AG09309 (cell line): Measurements from ENCODE around the gene SATB2.

Source experiments
- DNase-seq: peaks from one replicate; pipeline ENCODE4 v3.0.0-alpha.2; 2010; ENCODE audit warnings: low read depth
- H3K4me3 ChIP-seq: 2 replicates; pipeline ENCODE4 v1.5.1; 2011; ENCODE audit warnings: mild to moderate bottlenecking, low read depth, low read length, moderate library complexity; ENCODE audit not compliant: control insufficient read depth
- TF ChIP-seq, protein P1 (sequence below): IDR thresholded peaks from 2 replicates; pipeline ENCODE4 v1.5.1; 2011; ENCODE audit warnings: mild to moderate bottlenecking, low read depth, low read length, inconsistent platforms; ENCODE audit not compliant: insufficient read depth, control insufficient read depth; ENCODE audit errors: missing control alignments

SATB2 gene

GRCh38 chr2:199407421-199407820, 50.3 kb downstream of the SATB2 start:
- TF ChIP-seq, protein P1, sequence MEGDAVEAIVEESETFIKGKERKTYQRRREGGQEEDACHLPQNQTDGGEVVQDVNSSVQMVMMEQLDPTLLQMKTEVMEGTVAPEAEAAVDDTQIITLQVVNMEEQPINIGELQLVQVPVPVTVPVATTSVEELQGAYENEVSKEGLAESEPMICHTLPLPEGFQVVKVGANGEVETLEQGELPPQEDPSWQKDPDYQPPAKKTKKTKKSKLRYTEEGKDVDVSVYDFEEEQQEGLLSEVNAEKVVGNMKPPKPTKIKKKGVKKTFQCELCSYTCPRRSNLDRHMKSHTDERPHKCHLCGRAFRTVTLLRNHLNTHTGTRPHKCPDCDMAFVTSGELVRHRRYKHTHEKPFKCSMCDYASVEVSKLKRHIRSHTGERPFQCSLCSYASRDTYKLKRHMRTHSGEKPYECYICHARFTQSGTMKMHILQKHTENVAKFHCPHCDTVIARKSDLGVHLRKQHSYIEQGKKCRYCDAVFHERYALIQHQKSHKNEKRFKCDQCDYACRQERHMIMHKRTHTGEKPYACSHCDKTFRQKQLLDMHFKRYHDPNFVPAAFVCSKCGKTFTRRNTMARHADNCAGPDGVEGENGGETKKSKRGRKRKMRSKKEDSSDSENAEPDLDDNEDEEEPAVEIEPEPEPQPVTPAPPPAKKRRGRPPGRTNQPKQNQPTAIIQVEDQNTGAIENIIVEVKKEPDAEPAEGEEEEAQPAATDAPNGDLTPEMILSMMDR: no peak
- H3K4me3 ChIP-seq: no peak overlapping the region
- DNase-seq: no peak

DNA sequence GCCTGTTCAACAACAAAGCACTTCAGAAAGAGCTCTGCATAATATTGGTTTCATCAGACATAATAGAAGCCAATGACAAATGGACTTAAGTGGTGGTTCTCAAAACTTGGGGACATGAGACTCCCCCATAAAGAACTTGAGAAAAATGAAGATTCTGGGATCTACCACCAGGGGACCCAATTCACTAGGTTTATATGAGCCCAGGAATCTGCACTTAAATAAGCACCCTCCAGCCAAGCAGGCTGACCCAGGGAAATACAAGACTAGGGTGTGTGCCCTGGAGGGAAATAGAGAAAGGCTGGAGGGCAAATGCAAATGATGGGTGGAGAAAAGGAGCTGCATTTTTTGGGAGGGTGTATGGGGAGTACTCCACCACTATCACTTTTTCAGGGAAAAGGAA, 52.5 kb downstream of the SATB2 start:
- no peak for DNase-seq
- H3K4me3 ChIP-seq: no peak overlapping the region
- TF ChIP-seq, protein P1: no peak

DNA sequence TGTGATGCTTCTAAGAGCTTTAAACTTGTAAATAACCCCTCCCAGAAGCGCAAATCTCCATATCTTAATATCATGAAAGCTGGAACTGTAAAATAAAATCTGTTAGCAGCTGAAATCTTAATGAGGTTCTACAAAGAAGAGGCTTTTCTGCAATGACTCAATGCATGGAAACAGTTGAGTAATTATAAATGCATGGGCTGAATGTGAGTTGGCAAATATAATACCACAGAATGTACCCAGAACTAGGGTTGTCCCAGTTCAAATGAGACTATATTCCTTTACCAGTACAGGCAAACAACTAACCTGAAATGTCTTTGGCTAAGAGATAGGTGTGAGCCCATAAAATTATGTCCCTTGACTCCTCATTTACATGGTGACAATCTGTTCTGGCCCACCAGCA, 52.9 kb downstream of the SATB2 start:
- TF ChIP-seq, protein P1: no peak
- no peak overlapping the region for H3K4me3 ChIP-seq
- peak; percentile 45 for DNase-seq

DNA sequence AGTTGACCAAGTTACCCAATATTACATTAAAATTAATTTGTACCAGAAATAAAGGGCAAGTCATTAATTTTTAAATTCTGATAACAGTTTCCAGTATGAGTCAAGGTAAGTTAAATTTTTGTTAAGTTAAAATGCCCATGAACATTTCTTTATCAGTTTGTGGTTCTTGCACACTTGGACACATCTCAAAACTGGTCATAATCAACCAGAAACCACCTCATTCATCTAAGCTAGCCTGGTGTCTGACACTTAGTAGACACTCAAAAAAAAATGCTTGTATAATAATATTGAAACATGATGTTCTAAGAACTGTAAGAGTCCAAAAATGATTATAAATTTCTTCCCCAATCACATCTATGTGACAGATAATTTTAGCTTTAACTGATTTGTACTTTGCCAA, 62.4 kb downstream of the SATB2 start:
- TF ChIP-seq, protein P1: no peak
- DNase-seq: no peak
- no peak overlapping the region for H3K4me3 ChIP-seq

DNA sequence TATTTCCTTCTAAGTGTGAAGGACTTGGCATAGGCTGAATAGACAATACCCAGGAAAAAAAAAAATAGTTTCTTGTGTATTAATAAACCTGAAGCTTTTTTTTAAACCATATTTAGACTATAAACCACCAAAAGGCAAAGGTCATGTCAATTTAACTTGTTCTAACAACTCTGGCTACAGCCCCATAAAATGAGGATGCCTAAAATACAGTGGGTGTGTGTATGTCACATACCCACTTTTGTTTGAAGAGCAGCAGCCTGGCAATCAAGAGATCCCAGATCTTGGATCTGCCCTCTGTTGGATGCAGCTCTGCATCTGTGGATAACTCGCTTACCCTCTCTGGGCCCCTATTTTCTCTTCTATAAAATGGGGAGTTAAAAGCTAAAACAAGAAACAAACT, 65.4 kb downstream of the SATB2 start:
- DNase-seq: no peak
- no peak overlapping the region for H3K4me3 ChIP-seq
- TF ChIP-seq, protein P1: no peak

- DNase-seq: no peak
- TF ChIP-seq, protein P1: no peak
- H3K4me3 ChIP-seq: no peak overlapping the region
Observed at GRCh38 chr2:199388728-199389268, 68.9 kb downstream of the SATB2 start.

DNA sequence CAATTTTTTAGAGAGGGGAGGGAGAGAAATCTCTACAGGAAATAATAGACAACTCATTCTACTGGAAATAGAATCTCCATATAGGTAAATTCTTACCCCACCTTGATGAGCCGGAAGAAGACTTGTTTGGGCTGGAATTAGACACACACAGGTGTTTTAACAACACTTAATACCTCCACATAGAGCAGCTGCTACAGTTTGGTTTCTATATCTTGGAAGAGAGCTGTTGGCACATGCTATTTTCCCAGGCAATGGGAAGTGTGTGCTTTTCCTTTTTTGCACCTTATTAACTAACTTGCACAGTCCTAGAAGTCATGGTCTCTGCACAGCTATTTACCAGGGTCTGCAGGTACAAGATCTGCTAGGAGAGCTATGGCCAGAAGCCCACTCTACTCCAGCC, 73.7 kb downstream of the SATB2 start:
- no peak overlapping the region for H3K4me3 ChIP-seq
- no peak for DNase-seq
- TF ChIP-seq, protein P1: no peak
